Bronchial epithelial cell (primary cell): Measurements from ENCODE around the gene C3orf85. TPM values are rescaled to one million over a fixed set of nuclear protein-coding genes. Genes with fewer than 3 reads are reported as not detected.

ENCODE experiments used
- DNase-seq: peaks from one replicate; pipeline ENCODE4 v3.0.0-alpha.2; 2010; ENCODE audit warnings: low read depth
- FAIRE-seq: peaks from 2 replicates; lab custom pipeline; 2011; peaks lifted over from hg19 to GRCh38; lab: Jason Lieb, UNC
- H3K27me3 ChIP-seq: 2 replicates; pipeline ENCODE4 v1.5.1; 2011; ENCODE audit warnings: low read length; ENCODE audit not compliant: control insufficient read depth, insufficient read depth
- H3K36me3 ChIP-seq: 2 replicates; pipeline ENCODE4 v1.5.1; 2011; ENCODE audit warnings: low read length; ENCODE audit not compliant: control insufficient read depth, insufficient read depth
- H3K4me3 ChIP-seq: 2 replicates; pipeline ENCODE4 v1.5.1; 2011; ENCODE audit warnings: mild to moderate bottlenecking, low read depth, low read length, control low read depth
- CTCF ChIP-seq: IDR thresholded peaks from 2 replicates; pipeline ENCODE4 v1.5.1; 2011; ENCODE audit warnings: mild to moderate bottlenecking, moderate library complexity, low read length, control low read depth, inconsistent platforms; ENCODE audit not compliant: insufficient read depth, severe bottlenecking
- total RNA-seq: library from RNA; depleted of rRNA; stranded (reverse); fragments of >200 nt; gene quantifications from 2 replicates; pipeline ENCODE4 v1.2.1, GENCODE V29; 2014

C3orf85 gene
- total RNA-seq: not detected in 2 replicates

GRCh38 chr3:109136523-109136922, at the start of gene C3orf85:
Gene C3orf85, plus strand, starts transcription at chr3:109136719. Its CDS starts 129 bp downstream, at chr3:109136848.
- Histone ChIP-seq H3K4me3 (no peak within 1 kb of the TSS), H3K27me3 (no peaks in the 10 kb centered on the region), H3K36me3 (no peaks in the 10 kb centered on the region)
- TF ChIP-seq CTCF: no peak
- DNase-seq: no peak
- FAIRE-seq: no peak

- FAIRE-seq (no peak), DNase-seq (no peak)
- Histone ChIP-seq H3K36me3 (no peaks in the 10 kb centered on the region), H3K27me3 (no peaks in the 10 kb centered on the region), H3K4me3 (no peak overlapping the region)
- no peak for TF ChIP-seq CTCF
These were observed 47.3 kb upstream of the C3orf85 start for GRCh38 chr3:109089265-109089664.

- H3K36me3 ChIP-seq: no peaks in the 10 kb centered on the region
- DNase-seq: no peak
- no peak for FAIRE-seq
- TF ChIP-seq CTCF: no peak
- no peak overlapping the region for H3K4me3 ChIP-seq
- no peaks in the 10 kb centered on the region for H3K27me3 ChIP-seq
These were observed 44.7 kb upstream of the C3orf85 start for GRCh38 chr3:109091846-109092245.

GRCh38 chr3:109093561-109093960, 43.0 kb upstream of the C3orf85 start:
- TF ChIP-seq CTCF: no peak
- no peak for DNase-seq
- FAIRE-seq: no peak
- H3K36me3 ChIP-seq: no peaks in the 10 kb centered on the region
- no peak overlapping the region for H3K4me3 ChIP-seq
- no peaks in the 10 kb centered on the region for H3K27me3 ChIP-seq

GRCh38 chr3:109095166-109095565, 41.4 kb upstream of the C3orf85 start:
- H3K4me3 ChIP-seq: no peak overlapping the region
- H3K36me3 ChIP-seq: no peaks in the 10 kb centered on the region
- no peaks in the 10 kb centered on the region for H3K27me3 ChIP-seq
- DNase-seq: no peak
- no peak for FAIRE-seq
- TF ChIP-seq CTCF: no peak

- TF ChIP-seq CTCF: peak; percentile 37
- Histone ChIP-seq H3K4me3 (no peak overlapping the region), H3K36me3 (no peaks in the 10 kb centered on the region), H3K27me3 (no peaks in the 10 kb centered on the region)
- DNase-seq: peak; percentile 22
- no peak for FAIRE-seq
These were observed 38.4 kb upstream of the C3orf85 start for GRCh38 chr3:109098079-109098644.
